ENCODE measurements around the gene CFLAR. TPM values are rescaled to one million over a fixed set of nuclear protein-coding genes. Genes with fewer than 3 reads are reported as not detected.

Gene CFLAR
- total RNA-seq, 1 experiment from 2014 or later, result 35.6 TPM

DNA sequence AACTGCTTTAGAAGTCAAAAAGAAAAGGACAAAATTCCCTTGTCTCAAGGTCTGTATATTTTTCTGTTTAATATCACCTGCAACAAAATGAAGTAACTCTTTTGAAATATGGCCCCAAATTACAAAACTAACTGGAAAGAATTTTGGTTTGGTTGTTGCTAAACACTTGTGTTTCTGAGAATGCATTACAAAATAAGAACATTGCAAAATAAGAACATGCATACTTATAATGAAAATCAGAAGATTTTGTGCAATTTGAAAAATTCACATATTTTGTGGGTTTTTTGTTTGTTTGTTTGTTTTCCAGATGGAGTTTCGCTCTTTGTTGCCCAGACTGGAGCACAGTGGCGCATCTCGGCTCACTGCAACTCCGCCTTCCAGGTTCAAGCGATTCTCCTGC is 22.4 kb upstream of the CFLAR start:
- Histone ChIP-seq H3K79me2 (ENCODE audit: insufficient read depth, low read length) (no peaks in the 10 kb centered on the region), H3K36me3 (ENCODE audit: control insufficient read depth in 1 of 2, insufficient read depth in 2 of 2, low read length in 2 of 2) (no peaks in the 10 kb centered on the region), H3K4me3 (replicated peaks in 1 of 2; ENCODE audit: low read depth in 1 of 2, low read length in 2 of 2) (no peak overlapping the region), H3K27ac (ENCODE audit: low read depth, low read length) (no peak overlapping the region), H3K4me2 (ENCODE audit: low read length) (no peak overlapping the region), H3K9me3 (ENCODE audit: control insufficient read depth in 1 of 2, insufficient read depth in 1 of 2, low read depth in 1 of 2, low read length in 2 of 2) (no peaks in the 10 kb centered on the region), H3K4me1 (ENCODE audit: control insufficient read depth in 1 of 2, insufficient read depth in 2 of 2, low read length in 2 of 2) (no peaks in the 10 kb centered on the region), H4K20me1 (ENCODE audit: insufficient read depth) (no peaks in the 10 kb centered on the region), H3K27me3 (ENCODE audit: insufficient read depth, low read length) (no peaks in the 10 kb centered on the region), H2AFZ (ENCODE audit: low read depth, low read length, poor library complexity, severe bottlenecking) (no peak overlapping the region), H3K9ac (ENCODE audit: low read length) (no peak overlapping the region), H3K9me2 (ENCODE audit: insufficient read depth) (no peaks in the 10 kb centered on the region)
- BruUV-seq (replicated peaks), result no TSS peak
- ChIA-PET RAD21 (ENCODE audit: low non-redundant PET in 1 of 2, low total read pairs in 2 of 2, uncharacterized antibody in 2 of 2, unreplicated experiment in 2 of 2) (no interaction called here), CTCF (no interaction called here), POLR2A (no interaction called here)
- ATAC-seq, result no peak
- TF ChIP-seq POLR2AphosphoS5 (IDR thresholded peaks at IDR 0.05; ENCODE audit: low read depth, low read length), result no peak
- no peak for TF ChIP-seq FOSL1 (IDR thresholded peaks at IDR 0.05; ENCODE audit: low read depth)
- TF ChIP-seq EZH2 (IDR thresholded peaks at IDR 0.05), result no peak
- TF ChIP-seq YY1 (IDR thresholded peaks at IDR 0.05; ENCODE audit: extremely low read depth, insufficient replicate concordance, low read depth, low read length), result no peak
- TF ChIP-seq CEBPB (IDR thresholded peaks at IDR 0.05; ENCODE audit: low read depth), result no peak
- no peak for TF ChIP-seq ATF3 (IDR thresholded peaks at IDR 0.05)
- TF ChIP-seq, protein P1, sequence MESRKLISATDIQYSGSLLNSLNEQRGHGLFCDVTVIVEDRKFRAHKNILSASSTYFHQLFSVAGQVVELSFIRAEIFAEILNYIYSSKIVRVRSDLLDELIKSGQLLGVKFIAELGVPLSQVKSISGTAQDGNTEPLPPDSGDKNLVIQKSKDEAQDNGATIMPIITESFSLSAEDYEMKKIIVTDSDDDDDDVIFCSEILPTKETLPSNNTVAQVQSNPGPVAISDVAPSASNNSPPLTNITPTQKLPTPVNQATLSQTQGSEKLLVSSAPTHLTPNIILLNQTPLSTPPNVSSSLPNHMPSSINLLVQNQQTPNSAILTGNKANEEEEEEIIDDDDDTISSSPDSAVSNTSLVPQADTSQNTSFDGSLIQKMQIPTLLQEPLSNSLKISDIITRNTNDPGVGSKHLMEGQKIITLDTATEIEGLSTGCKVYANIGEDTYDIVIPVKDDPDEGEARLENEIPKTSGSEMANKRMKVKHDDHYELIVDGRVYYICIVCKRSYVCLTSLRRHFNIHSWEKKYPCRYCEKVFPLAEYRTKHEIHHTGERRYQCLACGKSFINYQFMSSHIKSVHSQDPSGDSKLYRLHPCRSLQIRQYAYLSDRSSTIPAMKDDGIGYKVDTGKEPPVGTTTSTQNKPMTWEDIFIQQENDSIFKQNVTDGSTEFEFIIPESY (IDR thresholded peaks at IDR 0.05; ENCODE audit: extremely low read depth, insufficient replicate concordance, low read length), result no peak
- TF ChIP-seq POLR2A (IDR thresholded peaks at IDR 0.05; ENCODE audit: borderline replicate concordance, extremely low read depth, insufficient read depth, insufficient read length), result no peak
- TF ChIP-seq SP1 (IDR thresholded peaks at IDR 0.05; ENCODE audit: low read depth), result no peak
- TF ChIP-seq SRF (IDR thresholded peaks at IDR 0.05; ENCODE audit: low read depth), result no peak
- DNase-seq (ENCODE audit: low read depth, low spot score), result no peak
- intact Hi-C loops (cut with micrococcal nuclease), result no loop called here

Measured in HCT116 (cell line).